B cell (primary cell): ENCODE data around the gene LRRC37A3. TPM values are rescaled to one million over a fixed set of nuclear protein-coding genes. Genes with fewer than 3 reads are reported as not detected.
"Not testable (repeated sequence)": the region's sequence is repeated elsewhere in the genome, so short reads cannot be mapped to it uniquely, and the experiment has no call there.

Experiments used
- ATAC-seq: fragments of 200-7000 bp; cut with Tn5 transposase; one replicate; pipeline ENCODE4 v1.10.0; 2021; ENCODE audit warnings: low read depth, mild to moderate bottlenecking, moderate number of reproducible peaks, moderate library complexity
- CTCF ChIA-PET: fragments of 350-600 bp; sonication (Branson Sonifier 250); formaldehyde crosslinking; loops from one replicate; lab custom pipeline; 2021; ENCODE audit warnings: antibody characterized with exemption, inconsistent platforms; lab: Charles Lee
- POLR2A ChIA-PET: fragments of 350-600 bp; sonication (Branson Sonifier 250); formaldehyde crosslinking; loops from one replicate; lab custom pipeline; 2021; ENCODE audit warnings: antibody characterized with exemption; lab: Charles Lee
- DNase-seq: peaks from one replicate; pipeline ENCODE4 v3.0.0; 2013
- H2AFZ ChIP-seq: 2 replicates; pipeline ENCODE4 v1.6.1; 2012; ENCODE audit warnings: mild to moderate bottlenecking, low read depth, low read length; ENCODE audit not compliant: insufficient read depth, poor library complexity, severe bottlenecking
- H3K27ac ChIP-seq, 2 donors: 1 replicate in 1 of 2; 2 replicates in 1 of 2; pipeline ENCODE4 v1.5.1; 2012 to 2013; ENCODE audit warnings: low read length in 2 of 2, mild to moderate bottlenecking in 2 of 2, moderate library complexity in 1 of 2
- H3K27me3 ChIP-seq, 4 experiments: fragments of 200-600 bp in 1 of 4; sonication (generic) in 1 of 4; replicated peaks in 1 of 4; 1 replicate in 2 of 4; 2 replicates in 2 of 4; pipeline versions ENCODE4 v1.6.1 to v1.7.0; 2013 to 2016; ENCODE audit warnings: low read length in 3 of 4, mild to moderate bottlenecking in 2 of 4, mixed read lengths in 1 of 4, moderate library complexity in 1 of 4; ENCODE audit not compliant: insufficient read depth in 4 of 4, control insufficient read depth in 3 of 4; ENCODE audit errors: control extremely low read depth in 1 of 4
- H3K36me3 ChIP-seq, 2 experiments: replicated peaks in 1 of 2; 1 replicate in 1 of 2; 2 replicates in 1 of 2; pipeline versions ENCODE4 v1.6.1 to v1.7.1; 2013; ENCODE audit warnings: low read length in 1 of 2; ENCODE audit not compliant: insufficient read depth in 2 of 2, control insufficient read depth in 1 of 2; ENCODE audit errors: control extremely low read depth in 1 of 2, extremely low read depth in 1 of 2
- H3K4me1 ChIP-seq, 2 donors: fragments of 200-600 bp in 1 of 2; sonication (generic) in 1 of 2; 1 replicate in 1 of 2; 2 replicates in 1 of 2; pipeline versions ENCODE4 v1.5.1 to v1.6.1; 2013 to 2017; ENCODE audit warnings: low read length in 2 of 2; ENCODE audit not compliant: control insufficient read depth in 2 of 2, insufficient read depth in 2 of 2
- H3K4me2 ChIP-seq: replicated peaks from 2 replicates; pipeline ENCODE3; 2012; ENCODE audit warnings: mild to moderate bottlenecking, low read depth, low read length; ENCODE audit not compliant: poor library complexity, severe bottlenecking
- H3K4me3 ChIP-seq, 5 experiments: fragments of 200-600 bp in 1 of 5; sonication (generic) in 1 of 5; 1 replicate in 3 of 5; 2 replicates in 2 of 5; pipeline versions ENCODE4 v1.5.1 to v1.7.0; 2011 to 2016; ENCODE audit warnings: low read length in 4 of 5, mild to moderate bottlenecking in 4 of 5, low read depth in 2 of 5, control low read depth in 1 of 5, moderate library complexity in 1 of 5; ENCODE audit not compliant: insufficient read depth in 1 of 5; ENCODE audit errors: control extremely low read depth in 1 of 5, extremely low read depth in 1 of 5
- H3K79me2 ChIP-seq: fragments of 200-600 bp; sonication (generic); one replicate; pipeline ENCODE4 v1.6.0; 2016; ENCODE audit warnings: low read length; ENCODE audit not compliant: control insufficient read depth, insufficient read depth
- H3K9ac ChIP-seq: fragments of 200-600 bp; sonication (generic); 2 replicates; pipeline ENCODE4 v1.6.1; 2017; ENCODE audit warnings: mild to moderate bottlenecking, low read length, moderate library complexity
- H3K9me3 ChIP-seq, 3 donors: one replicate each; pipeline versions ENCODE4 v1.6.1 to v1.7.1; 2013; ENCODE audit warnings: low read length in 2 of 3; ENCODE audit not compliant: control insufficient read depth in 2 of 3, insufficient read depth in 1 of 3; ENCODE audit errors: control extremely low read depth in 1 of 3
- H4K20me1 ChIP-seq: 2 replicates; pipeline ENCODE4 v1.6.0; 2012; ENCODE audit warnings: mild to moderate bottlenecking, low read length; ENCODE audit not compliant: insufficient read depth, control insufficient read depth, poor library complexity, severe bottlenecking
- H3K27ac Mint-ChIP-seq: one replicate; pipeline ENCODE4 v1.8.0; 2021; ENCODE audit warnings: mixed read lengths
- H3K27me3 Mint-ChIP-seq: one replicate; pipeline ENCODE4 v1.8.0; 2021; ENCODE audit warnings: mixed read lengths
- H3K4me1 Mint-ChIP-seq: one replicate; pipeline ENCODE4 v1.8.0; 2021; ENCODE audit warnings: mixed read lengths
- H3K4me3 Mint-ChIP-seq: one replicate; pipeline ENCODE4 v1.8.0; 2021; ENCODE audit warnings: mixed read lengths
- H3K9me3 Mint-ChIP-seq: one replicate; pipeline ENCODE4 v1.8.0; 2022; ENCODE audit warnings: mixed read lengths; ENCODE audit not compliant: insufficient read depth
- WGBS: methylation state at CpG from one replicate; pipeline ENCODE4 v1.1.5; 2013; ENCODE audit warnings: missing lambda C conversion rate; ENCODE audit not compliant: insufficient coverage; 5-methylcytosine and 5-hydroxymethylcytosine counted together
- intact Hi-C: fragments of 100-400 bp; cut with micrococcal nuclease; formaldehyde crosslinking; loops from one replicate; pipeline ENCODE4 v1.10.0; 2022
- polyA plus RNA-seq: library from polyadenylated mRNA; depleted of rRNA; stranded (reverse); fragments of >200 nt; gene quantifications from 2 replicates; pipeline ENCODE4 v1.2.3, GENCODE V29; 2012
- total RNA-seq, 2 donors: library from RNA; stranded (reverse); fragments of 120-200 nt in 1 of 2; gene quantifications; 1 replicate in 1 of 2; 2 replicates in 1 of 2; pipeline versions ENCODE4 v1.2.3 to v1.2.4, GENCODE V29; 2013 to 2022

The LRRC37A3 gene
- total and polyA plus RNA-seq, 2 donors (not counting 1 experiment from before 2014, with no cell fraction given) = 5.3 to 67.2 TPM

DNA sequence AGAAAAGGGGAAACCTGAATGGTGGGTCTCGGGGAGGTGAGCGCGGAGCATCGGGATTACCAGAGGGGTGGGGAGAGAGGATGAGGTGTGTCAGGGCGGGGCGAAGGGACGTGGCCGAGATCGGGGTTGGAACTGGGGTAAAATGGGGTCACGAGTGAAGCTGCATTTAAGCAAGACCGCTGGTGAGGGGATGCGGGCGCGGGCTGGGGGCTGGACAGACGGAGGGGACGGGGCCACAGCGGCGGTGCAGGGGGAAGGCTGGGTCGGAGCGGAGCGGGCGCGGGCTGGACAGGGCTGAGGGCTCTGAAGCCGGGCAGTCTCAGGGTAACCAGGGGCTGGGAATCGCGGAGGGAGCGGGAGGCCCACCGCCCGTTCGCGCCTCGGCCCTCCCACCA, 82.7 kb downstream of the LRRC37A3 start:
- Histone ChIP-seq H3K4me2 (peak overlapping the region; percentile 62), H2AFZ (peak overlapping the region; percentile 68), H3K9ac (peak overlapping the region; percentile 80), H3K27ac (peak overlapping the region; percentile 80 to 88), H3K79me2 (peaks cover 16% of the 10 kb centered on the region), H3K4me1 (peaks cover 0 to 10% of the 10 kb centered on the region in 2 donors), H3K4me3 (peak overlapping the region in 4 of 5 experiments; percentile 59 to 74 (median 64))
- Mint-ChIP-seq H3K27ac (peak overlapping the region; percentile 88), H3K4me1 (peaks cover 25% of the 10 kb centered on the region), H3K4me3 (peak overlapping the region; percentile 96)
- H4K20me1 ChIP-seq, H3K9me3 ChIP-seq, H3K36me3 ChIP-seq, H3K9me3 Mint-ChIP-seq, CTCF ChIA-PET, H3K27me3 ChIP-seq, H3K27me3 Mint-ChIP-seq, intact Hi-C loops: not testable (repeated sequence)
- POLR2A ChIA-PET = interaction anchor here (1.8 kb wide), 1 partner anchor 82 kb away, joined by 6 read pairs; the partner anchor contains the start of gene LRRC37A3
- WGBS = under 1% methylated on average over 19 of the region's 32 CpGs
- ATAC-seq = peak; percentile 7
- DNase-seq = peak; percentile 55

DNA sequence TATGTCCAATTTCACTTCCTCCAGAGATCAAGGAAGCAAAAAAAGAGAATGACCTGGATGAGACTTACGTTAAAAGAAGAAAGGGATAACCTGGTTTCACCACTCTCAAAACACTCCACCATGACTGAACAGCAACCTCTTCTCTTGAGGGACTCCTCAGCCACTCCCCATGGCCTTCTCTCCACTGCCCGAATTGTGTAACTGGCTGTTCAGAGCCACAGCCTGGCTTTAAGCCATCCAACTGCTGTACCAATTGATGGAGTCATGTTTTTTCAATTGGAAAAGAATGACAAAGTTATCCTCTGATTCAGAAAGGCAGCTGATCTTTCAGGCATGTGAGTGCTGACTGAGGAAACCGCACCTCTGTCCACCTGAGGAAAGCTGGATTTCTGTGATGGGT, 85.2 kb downstream of the LRRC37A3 start:
- intact Hi-C loops, H3K27ac Mint-ChIP-seq, ATAC-seq, H3K36me3 ChIP-seq, H3K27me3 ChIP-seq, H3K9ac ChIP-seq, H2AFZ ChIP-seq, CTCF ChIA-PET, DNase-seq, H3K4me2 ChIP-seq, H3K9me3 ChIP-seq, H4K20me1 ChIP-seq, POLR2A ChIA-PET, H3K4me3 ChIP-seq, H3K9me3 Mint-ChIP-seq, H3K27ac ChIP-seq, H3K27me3 Mint-ChIP-seq, H3K4me3 Mint-ChIP-seq: not testable (repeated sequence)
- peaks cover 22% of the 10 kb centered on the region for H3K79me2 ChIP-seq
- 100% methylated on average over 2 of the region's 3 CpGs for WGBS
- H3K4me1 ChIP-seq = peaks cover 0 to 18% of the 10 kb centered on the region in 2 donors
- H3K4me1 Mint-ChIP-seq = peaks cover 40% of the 10 kb centered on the region

DNA sequence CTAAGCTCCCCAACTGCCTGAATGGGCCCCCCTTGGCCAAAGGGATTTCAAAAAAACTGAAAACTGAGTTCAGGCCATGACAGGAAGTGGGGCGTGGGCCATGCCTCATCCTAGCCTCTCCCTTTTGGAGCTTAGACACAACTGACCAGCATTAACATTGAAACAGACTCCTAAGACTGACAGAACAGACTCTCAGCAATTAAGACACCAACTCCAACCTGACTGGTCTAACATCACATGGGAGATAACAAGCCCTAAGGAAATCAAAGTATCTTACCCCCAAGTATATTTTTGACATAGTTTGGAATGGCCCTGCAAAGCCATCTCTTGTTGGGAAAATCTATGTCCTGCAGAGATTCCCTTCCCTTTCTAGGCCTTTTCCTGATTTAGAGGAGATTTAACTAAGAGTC, 88.6 kb downstream of the LRRC37A3 start:
- POLR2A ChIA-PET, H3K27ac Mint-ChIP-seq, H3K36me3 ChIP-seq, H3K4me3 Mint-ChIP-seq, CTCF ChIA-PET, H3K9me3 ChIP-seq, DNase-seq, H3K9me3 Mint-ChIP-seq, H3K27me3 Mint-ChIP-seq, H3K4me2 ChIP-seq, H3K4me1 ChIP-seq, H3K27me3 ChIP-seq, intact Hi-C loops, H4K20me1 ChIP-seq, H2AFZ ChIP-seq, H3K4me3 ChIP-seq, H3K9ac ChIP-seq, ATAC-seq, H3K27ac ChIP-seq: not testable (repeated sequence)
- WGBS = 100% methylated on average over 1 of the region's 1 CpG
- H3K79me2 ChIP-seq = peaks cover 17% of the 10 kb centered on the region
- H3K4me1 Mint-ChIP-seq = peaks cover 29% of the 10 kb centered on the region

DNA sequence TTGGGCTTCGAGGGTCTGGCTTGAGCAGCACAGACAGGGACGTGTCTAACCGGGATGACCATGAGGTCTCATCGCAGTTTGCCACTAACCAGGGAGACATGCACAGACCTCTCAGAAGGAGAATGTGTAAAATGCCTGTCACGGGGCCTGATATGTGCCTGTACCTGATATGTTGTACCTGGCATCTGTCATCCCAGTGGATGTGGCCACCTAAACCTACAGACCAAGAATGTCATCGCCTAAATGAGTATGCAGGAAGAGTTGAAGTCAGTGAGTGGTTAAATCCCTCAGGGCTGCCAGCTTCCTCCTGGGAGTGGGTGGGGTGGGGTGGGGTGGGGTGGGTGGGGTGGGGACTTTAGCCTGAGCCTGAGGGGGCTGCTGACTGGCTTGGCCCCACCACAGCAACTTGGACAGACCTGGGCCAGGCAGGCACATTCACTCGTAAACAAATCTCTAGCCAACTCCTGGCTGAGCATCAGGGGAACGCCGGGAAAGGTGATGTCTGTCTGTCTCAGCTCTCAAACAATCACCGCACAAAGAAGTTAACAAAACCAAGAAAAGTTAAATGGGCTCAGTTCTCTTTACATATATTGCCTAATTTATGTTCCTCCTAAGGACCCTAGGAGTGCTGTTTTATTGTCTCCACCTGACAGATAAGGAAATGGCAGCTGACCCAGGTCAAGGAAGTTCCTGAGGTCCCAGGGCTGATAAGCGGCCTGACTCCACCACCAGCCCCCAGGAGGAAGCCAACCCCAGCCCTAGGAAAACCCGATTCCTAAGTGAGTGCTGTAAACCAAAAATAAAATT, 89.3 kb downstream of the LRRC37A3 start:
- not testable (repeated sequence) for H3K4me3 Mint-ChIP-seq

More for the DNA sequence above, 89.3 kb downstream of the LRRC37A3 start:
- H3K9me3 Mint-ChIP-seq, POLR2A ChIA-PET, ATAC-seq, H4K20me1 ChIP-seq, H3K36me3 ChIP-seq, CTCF ChIA-PET, H3K9me3 ChIP-seq, H3K9ac ChIP-seq, H3K27me3 Mint-ChIP-seq, H3K27me3 ChIP-seq, H2AFZ ChIP-seq, intact Hi-C loops, H3K4me2 ChIP-seq, H3K27ac ChIP-seq, H3K4me1 ChIP-seq, H3K4me3 ChIP-seq, H3K27ac Mint-ChIP-seq, DNase-seq: not testable (repeated sequence)
- peaks cover 16% of the 10 kb centered on the region for H3K79me2 ChIP-seq
- WGBS = 71% methylated on average over 1 of the region's 12 CpGs
- H3K4me1 Mint-ChIP-seq = peaks cover 25% of the 10 kb centered on the region
